ENCODE data around the gene PER2. TPM values are rescaled to one million over a fixed set of nuclear protein-coding genes. Genes with fewer than 3 reads are reported as not detected.
A peak's percentile ranks its signal among the peaks of the same experiment; 100 is the strongest.

The PER2 gene
- total RNA-seq, 4 donors from 2014 or later = 4.1 to 7.5 (median 6.7) TPM

- in situ Hi-C loops (cut with MboI; ENCODE audit: low sequenced_read_pairs in 4 of 4) (loop anchor here in 2 of 4 donors (25.0 kb wide), 2 partner anchors 289 to 389 kb away; partner anchors contain the start of genes RAMP1 (in 1 of the 2) and UBE2F (in 1 of the 2)), intact Hi-C loops (cut with DNase I; ENCODE audit: low total_unique reads) (no loop called here)
- H3K27ac ChIP-seq = no peak overlapping the region
- TF ChIP-seq CTCF (IDR thresholded peaks at IDR 0.05 in 4 of 5, conservative IDR thresholded peaks at IDR 0.05 in 1 of 5) = no peak
- TF ChIP-seq POLR2A (IDR thresholded peaks at IDR 0.05) = no peak
- ATAC-seq (no peak), DNase-seq (no peak)
- no peak overlapping the region for H3K4me3 ChIP-seq
- H3K4me1 ChIP-seq = peaks cover 20 to 30% of the 10 kb centered on the region in 2 donors
- no peaks in the 10 kb centered on the region for H3K9me3 ChIP-seq
- H3K27me3 ChIP-seq = no peaks in the 10 kb centered on the region
- H3K36me3 ChIP-seq = peaks cover 4 to 57% of the 10 kb centered on the region in 2 donors
Observed at GRCh38 chr2:238251331-238251730, 37.1 kb downstream of the PER2 start.

- Histone ChIP-seq H3K27ac (no peak overlapping the region), H3K4me3 (no peak overlapping the region), H3K9me3 (no peaks in the 10 kb centered on the region), H3K36me3 (peaks cover 4 to 60% of the 10 kb centered on the region in 2 donors), H3K4me1 (peaks cover 23 to 34% of the 10 kb centered on the region in 2 donors), H3K27me3 (no peaks in the 10 kb centered on the region)
- TF ChIP-seq CTCF (IDR thresholded peaks at IDR 0.05 in 4 of 5, conservative IDR thresholded peaks at IDR 0.05 in 1 of 5) (no peak), POLR2A (IDR thresholded peaks at IDR 0.05) (no peak)
- DNase-seq = no peak
- intact Hi-C loops (cut with DNase I; ENCODE audit: low total_unique reads) = no loop called here
- ATAC-seq = no peak
- in situ Hi-C loops (cut with MboI; ENCODE audit: low sequenced_read_pairs in 4 of 4) = loop anchor here in 2 of 4 donors (25.0 kb wide), 2 partner anchors 289 to 389 kb away; partner anchors contain the start of genes RAMP1 (in 1 of the 2) and UBE2F (in 1 of the 2)
Observed at GRCh38 chr2:238250896-238251295, 37.5 kb downstream of the PER2 start.

GRCh38 chr2:238247841-238248453 is 40.5 kb downstream of the PER2 start:
- ATAC-seq = peak; percentile 3 to 13

GRCh38 chr2:238247002-238247822 is 41.2 kb downstream of the PER2 start:
- TF ChIP-seq CTCF (IDR thresholded peaks at IDR 0.05 in 4 of 5, conservative IDR thresholded peaks at IDR 0.05 in 1 of 5) (no peak), POLR2A (IDR thresholded peaks at IDR 0.05) (no peak)
- peak overlapping the region; percentile 89 to 96 (median 92) for H3K27ac ChIP-seq
- H3K9me3 ChIP-seq = no peaks in the 10 kb centered on the region
- peaks cover 0 to 34% of the 10 kb centered on the region in 2 donors for H3K36me3 ChIP-seq
- peak; percentile 77 to 87 for DNase-seq
- ATAC-seq = peak; percentile 82 to 89
- intact Hi-C loops (cut with DNase I; ENCODE audit: low total_unique reads) = loop anchor here (5.0 kb wide), 1 partner anchor 75 kb away; the partner anchor contains the start of gene TRAF3IP1
- no peak overlapping the region for H3K4me3 ChIP-seq
- H3K27me3 ChIP-seq = no peaks in the 10 kb centered on the region
- peaks cover 42 to 56% of the 10 kb centered on the region in 2 donors for H3K4me1 ChIP-seq
- in situ Hi-C loops (cut with MboI; ENCODE audit: low sequenced_read_pairs in 4 of 4) = no loop called here

More at GRCh38 chr2:238247841-238248453, 40.5 kb downstream of the PER2 start:
- H3K27me3 ChIP-seq = no peaks in the 10 kb centered on the region
- intact Hi-C loops (cut with DNase I; ENCODE audit: low total_unique reads) (loop anchor here (5.0 kb wide), 1 partner anchor 74 kb away; the partner anchor contains the start of gene TRAF3IP1), in situ Hi-C loops (cut with MboI; ENCODE audit: low sequenced_read_pairs in 4 of 4) (no loop called here)
- no peaks in the 10 kb centered on the region for H3K9me3 ChIP-seq
- H3K27ac ChIP-seq = peak overlapping the region; percentile 89 to 96 (median 92)
- no peak for DNase-seq
- H3K4me3 ChIP-seq = no peak overlapping the region
- peaks cover 34 to 49% of the 10 kb centered on the region in 2 donors for H3K4me1 ChIP-seq
- TF ChIP-seq CTCF (IDR thresholded peaks at IDR 0.05 in 4 of 5, conservative IDR thresholded peaks at IDR 0.05 in 1 of 5) = no peak
- TF ChIP-seq POLR2A (IDR thresholded peaks at IDR 0.05) = no peak
- H3K36me3 ChIP-seq = peaks cover 0 to 41% of the 10 kb centered on the region in 2 donors

All from gastrocnemius medialis (tissue), 4 donors.